RWPE2 (cell line): ENCODE data around the gene SPATA6L.

ENCODE experiments used
- ATAC-seq: fragments of 200-7000 bp; cut with Tn5 transposase; 3 replicates; pipeline ENCODE4 v1.9.1; 2021; ENCODE audit warnings: low read depth
- DNase-seq: peaks from one replicate; pipeline ENCODE4 v3.0.0-alpha.2; 2020; ENCODE audit warnings: low spot score
- H3K27ac ChIP-seq: fragments of 450-650 bp; 2 replicates; pipeline ENCODE4 v1.5.1; 2017; ENCODE audit warnings: mild to moderate bottlenecking; ENCODE audit not compliant: poor library complexity, severe bottlenecking
- H3K27me3 ChIP-seq: fragments of 250-450 bp; sonication (Bioruptor Pico); 2 replicates; pipeline ENCODE4 v1.5.1; 2021; ENCODE audit warnings: mild to moderate bottlenecking, moderate library complexity; ENCODE audit not compliant: insufficient read depth, poor library complexity, severe bottlenecking
- H3K36me3 ChIP-seq: fragments of 250-450 bp; sonication (Bioruptor Pico); 2 replicates; pipeline ENCODE4 v1.5.1; 2020; ENCODE audit warnings: low read depth, mild to moderate bottlenecking, moderate library complexity
- H3K4me1 ChIP-seq: fragments of 250-450 bp; sonication (Bioruptor Pico); 2 replicates; pipeline ENCODE4 v1.5.1; 2021; ENCODE audit warnings: mild to moderate bottlenecking, moderate library complexity; ENCODE audit not compliant: insufficient read depth, poor library complexity, severe bottlenecking
- H3K4me3 ChIP-seq: fragments of 250-450 bp; sonication (Bioruptor Pico); 2 replicates; pipeline ENCODE4 v1.5.1; 2021; ENCODE audit warnings: mild to moderate bottlenecking, moderate library complexity; ENCODE audit not compliant: severe bottlenecking
- H3K9me3 ChIP-seq: fragments of 250-450 bp; sonication (Bioruptor Pico); 2 replicates; pipeline ENCODE4 v1.5.1; 2021; ENCODE audit warnings: mild to moderate bottlenecking, moderate library complexity; ENCODE audit not compliant: severe bottlenecking
- TF ChIP-seq, protein P1 (sequence below): fragments of 450-650 bp; IDR thresholded peaks from one replicate; pipeline ENCODE4 v1.5.1; 2017; ENCODE audit warnings: mild to moderate bottlenecking, moderate library complexity; ENCODE audit not compliant: poor library complexity, severe bottlenecking

SPATA6L gene

DNA sequence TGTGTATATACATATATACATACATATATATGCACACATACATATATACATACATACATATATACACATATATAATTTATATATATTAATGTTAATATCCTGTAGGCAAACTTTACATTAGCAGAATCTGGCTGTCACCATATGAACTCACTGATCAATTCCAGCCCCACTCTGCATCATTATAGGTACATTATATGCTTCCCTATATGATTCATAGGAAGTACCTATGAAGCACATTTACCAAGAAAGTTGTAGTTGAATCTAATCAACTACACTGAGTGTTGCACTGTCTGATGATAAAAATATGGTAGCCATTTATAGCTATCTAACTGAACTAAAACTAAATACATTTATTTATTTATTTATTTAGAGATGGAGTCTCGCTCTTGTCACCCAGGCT lies 5.5 kb upstream of the SPATA6L start:
- DNase-seq, result no peak

DNA sequence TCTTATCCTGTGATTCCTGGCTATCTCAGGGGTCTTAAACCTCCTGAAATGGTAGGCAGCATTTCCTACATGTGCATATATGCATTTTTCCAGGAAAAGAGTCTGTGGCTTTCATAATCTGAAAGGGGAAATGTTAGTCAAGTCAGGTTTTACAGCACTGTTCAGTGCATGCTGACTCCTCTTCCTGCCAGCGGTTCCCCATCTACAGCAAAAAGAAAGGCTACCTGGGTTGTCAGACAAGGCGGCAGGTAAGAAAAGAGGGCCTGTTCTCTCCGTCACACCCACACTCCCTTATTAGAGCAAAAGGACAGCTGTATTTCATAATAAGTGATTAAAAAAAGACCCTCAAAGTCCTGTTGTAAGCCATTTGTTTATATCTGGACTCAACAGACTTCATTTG lies 4.3 kb upstream of the SPATA6L start:
- H3K27me3 ChIP-seq, result no peaks in the 10 kb centered on the region
- H3K4me3 ChIP-seq, result no peak overlapping the region
- no peaks in the 10 kb centered on the region for H3K9me3 ChIP-seq
- no peaks in the 10 kb centered on the region for H3K36me3 ChIP-seq
- no peak overlapping the region for H3K27ac ChIP-seq
- DNase-seq, result no peak
- H3K4me1 ChIP-seq, result peaks cover 10% of the 10 kb centered on the region
- TF ChIP-seq, protein P1, sequence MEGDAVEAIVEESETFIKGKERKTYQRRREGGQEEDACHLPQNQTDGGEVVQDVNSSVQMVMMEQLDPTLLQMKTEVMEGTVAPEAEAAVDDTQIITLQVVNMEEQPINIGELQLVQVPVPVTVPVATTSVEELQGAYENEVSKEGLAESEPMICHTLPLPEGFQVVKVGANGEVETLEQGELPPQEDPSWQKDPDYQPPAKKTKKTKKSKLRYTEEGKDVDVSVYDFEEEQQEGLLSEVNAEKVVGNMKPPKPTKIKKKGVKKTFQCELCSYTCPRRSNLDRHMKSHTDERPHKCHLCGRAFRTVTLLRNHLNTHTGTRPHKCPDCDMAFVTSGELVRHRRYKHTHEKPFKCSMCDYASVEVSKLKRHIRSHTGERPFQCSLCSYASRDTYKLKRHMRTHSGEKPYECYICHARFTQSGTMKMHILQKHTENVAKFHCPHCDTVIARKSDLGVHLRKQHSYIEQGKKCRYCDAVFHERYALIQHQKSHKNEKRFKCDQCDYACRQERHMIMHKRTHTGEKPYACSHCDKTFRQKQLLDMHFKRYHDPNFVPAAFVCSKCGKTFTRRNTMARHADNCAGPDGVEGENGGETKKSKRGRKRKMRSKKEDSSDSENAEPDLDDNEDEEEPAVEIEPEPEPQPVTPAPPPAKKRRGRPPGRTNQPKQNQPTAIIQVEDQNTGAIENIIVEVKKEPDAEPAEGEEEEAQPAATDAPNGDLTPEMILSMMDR, result no peak
- ATAC-seq, result no peak

More for the DNA sequence above, 5.5 kb upstream of the SPATA6L start:
- H3K36me3 ChIP-seq, result no peaks in the 10 kb centered on the region
- no peaks in the 10 kb centered on the region for H3K27me3 ChIP-seq
- H3K4me3 ChIP-seq, result no peak overlapping the region
- no peak for ATAC-seq
- TF ChIP-seq, protein P1, result no peak
- peaks cover 5% of the 10 kb centered on the region for H3K4me1 ChIP-seq
- H3K27ac ChIP-seq, result no peak overlapping the region
- H3K9me3 ChIP-seq, result no peaks in the 10 kb centered on the region

DNA sequence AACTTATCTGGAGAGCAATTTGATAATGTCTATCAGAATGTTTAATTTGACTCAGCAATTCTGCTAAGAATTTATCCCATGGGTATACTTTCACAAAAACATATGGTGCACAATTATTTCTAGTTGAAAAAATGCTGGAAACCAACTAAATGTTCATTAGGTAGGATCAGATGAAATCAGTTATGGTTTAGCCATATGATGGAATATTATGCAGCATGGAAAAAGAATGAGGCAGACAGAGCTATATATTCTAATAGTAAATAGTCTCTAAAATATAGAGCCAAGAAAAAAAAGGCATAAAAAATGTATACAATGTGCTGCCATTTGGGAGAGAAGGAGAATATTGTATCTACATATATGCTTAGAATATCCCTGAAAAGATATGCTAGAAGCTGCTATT lies 3.6 kb upstream of the SPATA6L start:
- H3K27me3 ChIP-seq, result no peaks in the 10 kb centered on the region
- no peak overlapping the region for H3K27ac ChIP-seq
- DNase-seq (no peak), ATAC-seq (no peak)
- H3K36me3 ChIP-seq, result no peaks in the 10 kb centered on the region
- TF ChIP-seq, protein P1, result no peak
- H3K9me3 ChIP-seq, result no peaks in the 10 kb centered on the region
- peaks cover 16% of the 10 kb centered on the region for H3K4me1 ChIP-seq
- no peak overlapping the region for H3K4me3 ChIP-seq

DNA sequence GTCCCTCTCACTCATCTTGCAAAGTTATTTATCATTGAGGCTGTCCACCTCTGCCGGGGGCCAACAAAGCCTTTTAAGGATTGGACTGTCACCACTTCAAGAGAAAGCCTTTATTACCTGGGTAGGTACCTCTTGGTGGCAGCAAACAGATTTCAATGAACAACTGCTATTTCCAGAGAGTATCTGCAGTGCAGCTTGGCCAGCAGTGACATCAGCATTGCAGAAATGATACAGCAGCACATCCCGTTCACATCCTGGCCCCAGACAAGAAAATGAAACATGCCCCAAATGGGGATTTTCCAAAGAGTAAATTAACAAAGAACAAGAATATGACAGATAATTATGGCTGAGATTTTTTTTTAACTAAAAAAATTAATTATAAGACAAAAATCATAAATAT lies 2.3 kb upstream of the SPATA6L start:
- DNase-seq, result no peak
- TF ChIP-seq, protein P1, result no peak
- no peak overlapping the region for H3K27ac ChIP-seq
- no peaks in the 10 kb centered on the region for H3K36me3 ChIP-seq
- peaks cover 25% of the 10 kb centered on the region for H3K4me1 ChIP-seq
- ATAC-seq, result no peak
- no peak overlapping the region for H3K4me3 ChIP-seq
- H3K27me3 ChIP-seq, result no peaks in the 10 kb centered on the region
- H3K9me3 ChIP-seq, result no peaks in the 10 kb centered on the region

DNA sequence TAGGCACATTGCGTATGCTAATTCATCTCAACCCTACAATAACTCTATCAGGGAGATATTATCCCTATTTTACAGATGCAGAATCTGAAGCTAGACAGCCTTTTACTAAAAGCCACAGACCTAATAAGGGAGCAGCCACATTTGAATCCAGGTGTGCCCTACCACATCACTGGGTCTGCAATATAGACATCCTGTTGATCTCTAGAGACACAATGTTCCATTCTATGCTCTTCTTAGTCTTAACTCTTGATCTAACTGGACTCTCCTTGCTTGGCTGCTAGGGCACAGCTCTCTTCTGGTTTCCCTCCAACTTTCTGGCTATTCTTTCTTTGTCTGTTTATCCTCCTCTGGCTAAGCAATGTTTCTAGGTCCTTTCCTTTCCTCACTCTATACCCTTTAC lies 1.4 kb upstream of the SPATA6L start:
- no peaks in the 10 kb centered on the region for H3K36me3 ChIP-seq
- H3K27me3 ChIP-seq, result no peaks in the 10 kb centered on the region
- peaks cover 32% of the 10 kb centered on the region for H3K4me1 ChIP-seq
- DNase-seq, result no peak
- no peak for ATAC-seq
- TF ChIP-seq, protein P1, result no peak
- H3K27ac ChIP-seq, result no peak overlapping the region
- no peaks in the 10 kb centered on the region for H3K9me3 ChIP-seq
- H3K4me3 ChIP-seq, result no peak overlapping the region
